Lung (tissue), 12 donors: ENCODE data around the gene CABLES2. TPM values are rescaled to one million over a fixed set of nuclear protein-coding genes. Genes with fewer than 3 reads are reported as not detected.

Source experiments
- ATAC-seq: fragments of 200-7000 bp; cut with Tn5 transposase; one replicate; pipeline ENCODE4 v1.9.1; 2020; ENCODE audit warnings: moderate number of reproducible peaks; ENCODE audit not compliant: insufficient read depth, low FRiP score
- DNase-seq, 3 donors: peaks; one replicate each; pipeline ENCODE4 v3.0.0-alpha.2; 2013 to 2017
- H3K27ac ChIP-seq, 2 donors: one replicate each; pipeline ENCODE4 v1.5.1; 2013; ENCODE audit warnings: mild to moderate bottlenecking in 2 of 2, moderate library complexity in 2 of 2, control low read depth in 1 of 2, inconsistent platforms in 1 of 2, low read depth in 1 of 2, low read length in 1 of 2
- H3K27me3 ChIP-seq, 3 donors: one replicate each; pipeline ENCODE4 v1.5.1; 2013; ENCODE audit warnings: low read length in 2 of 3; ENCODE audit not compliant: control insufficient read depth in 3 of 3, insufficient read depth in 3 of 3
- H3K36me3 ChIP-seq, 4 donors: one replicate each; pipeline ENCODE4 v1.5.1; 2013; ENCODE audit warnings: low read length in 4 of 4, mild to moderate bottlenecking in 1 of 4, moderate library complexity in 1 of 4; ENCODE audit not compliant: control insufficient read depth in 4 of 4, insufficient read depth in 4 of 4
- H3K4me1 ChIP-seq, 5 donors: one replicate each; pipeline ENCODE4 v1.5.1; 2013; ENCODE audit warnings: low read length in 5 of 5, mild to moderate bottlenecking in 2 of 5, moderate library complexity in 1 of 5; ENCODE audit not compliant: control insufficient read depth in 5 of 5, insufficient read depth in 5 of 5
- H3K4me3 ChIP-seq: one replicate; pipeline ENCODE4 v1.5.1; 2013; ENCODE audit warnings: mild to moderate bottlenecking, control low read depth, moderate library complexity
- H3K9ac ChIP-seq, 2 donors: one replicate each; pipeline ENCODE4 v1.5.1; 2013; ENCODE audit warnings: low read length in 2 of 2, control low read depth in 1 of 2; ENCODE audit not compliant: insufficient read depth in 1 of 2
- H3K9me3 ChIP-seq, 4 donors: one replicate each; pipeline ENCODE4 v1.5.1; 2013; ENCODE audit warnings: low read length in 3 of 4, mild to moderate bottlenecking in 1 of 4, moderate library complexity in 1 of 4; ENCODE audit not compliant: control insufficient read depth in 4 of 4, insufficient read depth in 3 of 4
- WGBS, 2 donors: extraction: QIAGEN DNeasy Blood & Tissue Kit; methylation state at CpG; one replicate each; pipeline ENCODE4 v1.1.7; 2013; 5-methylcytosine and 5-hydroxymethylcytosine counted together
- polyA plus RNA-seq, 2 donors: library from polyadenylated mRNA; stranded (reverse); fragments of 200-250 nt; gene quantifications; one replicate each; pipeline ENCODE4 v1.2.1, GENCODE V29; 2013
- total RNA-seq, 2 donors: library from RNA; depleted of rRNA in 1 of 2; stranded (reverse); fragments of >200 nt in 1 of 2; gene quantifications; one replicate each; pipeline ENCODE4 v1.2.1, GENCODE V29; 2014 to 2021
- TF ChIP-seq, protein P1 (sequence below): IDR thresholded peaks from 2 replicates; pipeline ENCODE4 v1.5.1; 2012; ENCODE audit warnings: mild to moderate bottlenecking; ENCODE audit errors: control extremely low read depth, extremely low read depth
- donor health status: control.
- donor health status: control.
- donor health status: Bipolar disorder and iron deficiency.
- donor health status: healthy.
- donor health status: DM: yes; HTN: yes; CAD: no.

CABLES2 gene
- total and polyA plus RNA-seq, 4 donors, result 1.9 to 4.4 (median 3.6) TPM

DNA sequence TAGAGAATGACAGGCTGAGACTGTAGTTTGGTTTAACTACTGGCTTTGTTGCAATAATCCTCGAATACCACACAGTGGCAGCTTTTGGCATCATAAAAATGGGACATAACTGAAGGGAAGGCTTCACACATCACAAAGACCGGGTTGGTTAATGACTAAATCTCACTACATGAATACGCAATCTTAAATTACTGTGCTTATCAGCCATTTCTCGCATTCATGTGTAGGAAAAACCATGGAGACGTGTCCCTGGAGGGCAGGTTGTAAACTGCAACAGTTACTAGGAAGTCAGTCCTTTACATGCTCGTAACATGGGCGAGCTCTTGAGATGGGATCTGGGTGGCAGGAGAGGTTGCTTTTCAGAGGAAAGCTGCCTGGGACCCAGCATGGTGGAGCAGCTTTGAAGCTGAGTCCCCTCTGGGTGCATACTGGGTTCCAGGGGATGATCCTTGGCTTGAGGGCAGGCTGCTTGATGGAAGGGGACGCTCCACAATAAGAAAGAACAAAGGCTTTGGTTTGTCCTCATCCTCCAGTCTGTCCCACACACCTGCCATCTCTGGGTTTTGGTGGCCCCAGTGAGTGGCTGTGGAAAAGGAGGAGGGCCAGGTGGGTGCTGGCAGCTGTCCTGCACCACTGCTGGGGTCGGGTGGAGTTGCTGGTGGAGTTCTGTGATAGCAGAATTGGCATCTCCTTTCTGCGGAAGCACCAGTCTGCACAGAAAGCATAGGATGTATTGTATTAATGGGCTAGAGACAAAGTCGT, 18.1 kb downstream of the CABLES2 start:
- no peak overlapping the region for H3K9ac ChIP-seq
- H3K9me3 ChIP-seq, result no peaks in the 10 kb centered on the region
- DNase-seq (no peak), ATAC-seq (no peak)
- peaks cover 2 to 22% (median 7%) of the 10 kb centered on the region in 5 donors for H3K4me1 ChIP-seq
- no peaks in the 10 kb centered on the region for H3K27me3 ChIP-seq
- H3K36me3 ChIP-seq, result peaks cover 0 to 37% (median 24%) of the 10 kb centered on the region in 4 donors
- no peak overlapping the region for H3K27ac ChIP-seq
- TF ChIP-seq, protein P1, sequence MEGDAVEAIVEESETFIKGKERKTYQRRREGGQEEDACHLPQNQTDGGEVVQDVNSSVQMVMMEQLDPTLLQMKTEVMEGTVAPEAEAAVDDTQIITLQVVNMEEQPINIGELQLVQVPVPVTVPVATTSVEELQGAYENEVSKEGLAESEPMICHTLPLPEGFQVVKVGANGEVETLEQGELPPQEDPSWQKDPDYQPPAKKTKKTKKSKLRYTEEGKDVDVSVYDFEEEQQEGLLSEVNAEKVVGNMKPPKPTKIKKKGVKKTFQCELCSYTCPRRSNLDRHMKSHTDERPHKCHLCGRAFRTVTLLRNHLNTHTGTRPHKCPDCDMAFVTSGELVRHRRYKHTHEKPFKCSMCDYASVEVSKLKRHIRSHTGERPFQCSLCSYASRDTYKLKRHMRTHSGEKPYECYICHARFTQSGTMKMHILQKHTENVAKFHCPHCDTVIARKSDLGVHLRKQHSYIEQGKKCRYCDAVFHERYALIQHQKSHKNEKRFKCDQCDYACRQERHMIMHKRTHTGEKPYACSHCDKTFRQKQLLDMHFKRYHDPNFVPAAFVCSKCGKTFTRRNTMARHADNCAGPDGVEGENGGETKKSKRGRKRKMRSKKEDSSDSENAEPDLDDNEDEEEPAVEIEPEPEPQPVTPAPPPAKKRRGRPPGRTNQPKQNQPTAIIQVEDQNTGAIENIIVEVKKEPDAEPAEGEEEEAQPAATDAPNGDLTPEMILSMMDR, result no peak
- no peak overlapping the region for H3K4me3 ChIP-seq
- 86 to 88% methylated on average over 11 of the region's 11 CpGs for WGBS, 2 donors

DNA sequence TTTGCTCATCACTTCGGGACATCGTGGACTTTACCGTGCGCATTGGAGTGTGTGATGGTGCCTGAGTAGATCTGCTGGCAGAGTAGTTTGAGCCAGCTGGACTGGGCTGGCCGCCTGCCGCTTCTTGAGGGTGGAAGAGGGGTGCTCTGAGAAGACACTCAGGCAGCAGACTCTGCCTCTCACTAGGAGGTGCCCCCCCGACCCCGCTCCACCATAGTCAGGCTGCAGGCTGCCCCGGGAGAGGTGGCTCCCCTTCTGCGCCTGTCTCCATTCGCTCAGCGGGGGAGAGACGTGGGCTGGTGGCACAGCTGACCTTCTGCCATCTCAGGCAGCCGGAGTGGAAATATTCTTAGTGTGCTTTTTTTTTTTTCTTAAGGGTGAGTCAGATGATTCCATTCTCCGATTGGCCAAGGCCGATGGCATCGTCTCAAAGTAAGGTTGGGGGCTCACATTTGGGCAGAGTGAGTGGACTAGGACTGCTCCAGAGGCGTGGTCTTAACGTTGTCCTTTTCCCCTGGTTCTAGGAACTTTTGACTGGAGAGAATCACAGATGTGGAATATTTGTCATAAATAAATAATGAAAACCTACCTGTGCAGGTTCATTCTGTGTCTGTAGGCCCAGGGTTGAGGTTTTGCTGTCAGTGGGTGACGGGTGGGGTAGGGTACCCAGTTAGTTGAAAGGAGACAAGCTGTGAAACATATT, 19.0 kb downstream of the CABLES2 start:
- ATAC-seq (no peak), DNase-seq (no peak)
- peak overlapping the region in 1 of 2 donors; percentile 73 for H3K9ac ChIP-seq
- no peak overlapping the region for H3K27ac ChIP-seq
- TF ChIP-seq, protein P1, result no peak
- peaks cover 0 to 29% (median 20%) of the 10 kb centered on the region in 4 donors for H3K36me3 ChIP-seq
- H3K27me3 ChIP-seq, result no peaks in the 10 kb centered on the region
- H3K4me3 ChIP-seq, result peak overlapping the region; percentile 92
- no peaks in the 10 kb centered on the region for H3K9me3 ChIP-seq
- peaks cover 2 to 22% (median 7%) of the 10 kb centered on the region in 5 donors for H3K4me1 ChIP-seq
- WGBS, 2 donors, result 73 to 83% methylated on average over 20 of the region's 20 CpGs

DNA sequence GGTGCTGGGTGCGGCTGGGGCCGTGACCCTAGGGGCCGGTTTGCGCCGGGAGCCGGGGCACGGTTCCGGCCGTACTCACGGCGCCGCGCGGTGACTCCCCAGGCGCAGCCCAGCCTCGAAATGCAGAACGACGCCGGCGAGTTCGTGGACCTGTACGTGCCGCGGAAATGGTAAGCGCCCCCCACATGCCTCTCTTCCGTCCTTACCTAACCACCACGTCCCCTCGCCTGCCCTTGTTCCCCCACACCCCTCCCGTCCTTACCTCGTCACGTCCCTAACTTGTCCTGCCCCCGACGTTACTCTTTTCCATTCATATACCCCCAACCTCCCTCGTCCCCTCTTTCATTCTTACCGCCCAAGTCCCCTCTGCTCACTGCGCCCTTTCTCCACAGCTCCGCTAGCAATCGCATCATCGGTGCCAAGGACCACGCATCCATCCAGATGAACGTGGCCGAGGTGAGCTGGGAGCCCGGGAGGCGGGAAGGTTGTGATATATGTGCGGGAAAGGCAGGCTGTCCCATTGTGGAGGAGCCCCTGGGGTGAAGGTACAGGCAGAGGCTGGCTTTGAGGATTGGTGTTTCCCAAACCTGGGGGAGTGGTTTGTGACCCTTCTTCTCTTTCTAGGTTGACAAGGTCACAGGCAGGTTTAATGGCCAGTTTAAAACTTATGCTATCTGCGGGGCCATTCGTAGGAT, 19.7 kb downstream of the CABLES2 start:
- ATAC-seq (no peak), DNase-seq (no peak)
- Histone ChIP-seq H3K4me1 (peaks cover 2 to 26% (median 7%) of the 10 kb centered on the region in 5 donors), H3K9me3 (no peaks in the 10 kb centered on the region), H3K27me3 (no peaks in the 10 kb centered on the region), H3K9ac (peak overlapping the region; percentile 73 to 77), H3K27ac (peak overlapping the region in 1 of 2 donors; percentile 93), H3K36me3 (peaks cover 0 to 24% (median 16%) of the 10 kb centered on the region in 4 donors), H3K4me3 (peak overlapping the region; percentile 92)
- TF ChIP-seq, protein P1, result no peak
- 2 to 5% methylated on average over 37 to 47 of the region's 47 CpGs for WGBS, 2 donors
